HepG2 (cell line): ENCODE results near the gene TBC1D5. TPM values are rescaled to one million over a fixed set of nuclear protein-coding genes. Genes with fewer than 3 reads are reported as not detected.

Source experiments
- ATAC-seq: fragments of 200-7000 bp; cut with Tn5 transposase; 3 replicates; pipeline ENCODE4 v1.9.1; 2020; ENCODE audit warnings: mild to moderate bottlenecking, moderate library complexity
- BruUV-seq: library from RNA; stranded (reverse); fragments of 400-500 nt; replicated peaks from 2 replicates; lab custom pipeline; 2021; lab: Mats Ljungman, UMichigan
- CTCF ChIA-PET: fragments of 300-600 bp; formaldehyde crosslinking; extraction: SDS; loops from one replicate; lab custom pipeline; 2021; ENCODE audit warnings: low total read pairs, inconsistent platforms, low intra/inter-chr PET ratio; lab: Yijun Ruan, JAX
- POLR2A ChIA-PET: fragments of 350-600 bp; sonication (Branson Sonifier 250); formaldehyde crosslinking; loops from one replicate; lab custom pipeline; 2020; ENCODE audit warnings: antibody characterized with exemption, inconsistent platforms; lab: Yijun Ruan, JAX
- DNase-seq: peaks from one replicate; pipeline ENCODE4 v3.0.0-alpha.2; 2015; ENCODE audit warnings: low spot score
- FAIRE-seq: peaks from 3 replicates; lab custom pipeline; 2011; peaks lifted over from hg19 to GRCh38; lab: Jason Lieb, UNC
- H2AFZ ChIP-seq: one replicate; pipeline ENCODE4 v1.6.1; 2011; ENCODE audit warnings: low read length, inconsistent platforms
- H3K27ac ChIP-seq: fragments of 300-600 bp; 3 replicates; pipeline ENCODE4 v1.8.0; 2011; ENCODE audit warnings: mixed run types, mild to moderate bottlenecking, mixed read lengths, low read length, inconsistent platforms; ENCODE audit not compliant: insufficient read depth; ENCODE audit errors: extremely low read length
- H3K27me3 ChIP-seq, 2 experiments: fragments of 200-600 bp in 1 of 2; 2 replicates in 1 of 2; 3 replicates in 1 of 2; pipeline versions ENCODE4 v1.6.0 to v1.8.0; 2011; ENCODE audit warnings: low read length in 2 of 2, mild to moderate bottlenecking in 2 of 2, moderate library complexity in 2 of 2, inconsistent platforms in 1 of 2; ENCODE audit not compliant: insufficient read depth in 2 of 2, control insufficient read depth in 1 of 2
- H3K36me3 ChIP-seq, 2 experiments: fragments of 200-600 bp in 1 of 2; replicated peaks in 1 of 2; 2 replicates in 1 of 2; 3 replicates in 1 of 2; pipeline versions ENCODE4 v1.5.1 to v1.8.0; 2011; ENCODE audit warnings: low read length in 2 of 2, inconsistent platforms in 1 of 2; ENCODE audit not compliant: insufficient read depth in 2 of 2, control insufficient read depth in 1 of 2
- H3K4me1 ChIP-seq: 2 replicates; pipeline ENCODE4 v1.5.1; 2012; ENCODE audit warnings: low read length, inconsistent platforms; ENCODE audit not compliant: insufficient read depth
- H3K4me2 ChIP-seq: 2 replicates; pipeline ENCODE4 v1.6.0; 2011; ENCODE audit warnings: low read depth, low read length, inconsistent platforms
- H3K4me3 ChIP-seq, 3 experiments: fragments of 200-600 bp in 1 of 3; sonication (generic), shearing (Covaris generic) in 1 of 3; replicated peaks in 1 of 3; 2 replicates each; pipeline ENCODE4 v1.5.1; 2011 to 2016; ENCODE audit warnings: low read length in 3 of 3, inconsistent platforms in 2 of 3, low read depth in 2 of 3, mild to moderate bottlenecking in 2 of 3, control low read depth in 1 of 3, mixed read lengths in 1 of 3; ENCODE audit not compliant: insufficient read depth in 1 of 3
- H3K79me2 ChIP-seq: one replicate; pipeline ENCODE4 v1.6.1; 2011; ENCODE audit warnings: low read length, inconsistent platforms; ENCODE audit not compliant: insufficient read depth
- H3K9ac ChIP-seq: 2 replicates; pipeline ENCODE4 v1.6.0; 2011; ENCODE audit warnings: mild to moderate bottlenecking, low read depth, low read length, inconsistent platforms; ENCODE audit not compliant: insufficient read depth
- H3K9me3 ChIP-seq: 2 replicates; pipeline ENCODE4 v1.5.1; 2012; ENCODE audit warnings: mild to moderate bottlenecking, low read length
- H4K20me1 ChIP-seq: 2 replicates; pipeline ENCODE4 v1.6.0; 2011; ENCODE audit warnings: inconsistent platforms, mild to moderate bottlenecking, low read length, moderate library complexity; ENCODE audit not compliant: insufficient read depth
- BCL6 ChIP-seq: IDR thresholded peaks from 2 replicates; pipeline ENCODE4 v1.6.1; 2016; ENCODE audit warnings: missing genetic modification reagents, missing compliant biosample characterization
- CBX2 ChIP-seq, 2 experiments: fragments of 200-600 bp in 1 of 2; sonication (generic); formaldehyde crosslinking in 1 of 2; IDR thresholded peaks; 2 replicates each; pipeline versions ENCODE4 v1.7.0 to v1.8.1; 2018 to 2022; ENCODE audit warnings: low read depth in 2 of 2, low read length in 1 of 2, mild to moderate bottlenecking in 1 of 2, missing genetic modification reagents in 1 of 2
- ELF1 ChIP-seq: sonication (generic); formaldehyde crosslinking; IDR thresholded peaks from 2 replicates; pipeline ENCODE4 v1.4.0; 2020; ENCODE audit warnings: missing genetic modification reagents
- ERF ChIP-seq: IDR thresholded peaks from 2 replicates; pipeline ENCODE4 v1.6.1; 2018; ENCODE audit warnings: missing biosample characterization, missing genetic modification reagents
- ETV5 ChIP-seq: IDR thresholded peaks from 2 replicates; pipeline ENCODE4 v1.6.1; 2018; ENCODE audit warnings: missing biosample characterization, missing genetic modification reagents, inconsistent platforms, borderline replicate concordance
- GABPA ChIP-seq, 2 experiments: IDR thresholded peaks; 2 replicates each; pipeline ENCODE4 v1.6.1; 2011 to 2016; ENCODE audit warnings: low read depth in 2 of 2, low read length in 1 of 2, missing biosample characterization in 1 of 2, missing genetic modification characterization in 1 of 2
- HNF4A ChIP-seq: sonication (generic); formaldehyde crosslinking; IDR thresholded peaks from 2 replicates; pipeline ENCODE4 v1.4.0; 2020; ENCODE audit warnings: missing genetic modification reagents
- KAT8 ChIP-seq: IDR thresholded peaks from 2 replicates; pipeline ENCODE4 v1.6.1; 2016; ENCODE audit warnings: missing genetic modification reagents, missing compliant biosample characterization
- MXI1 ChIP-seq: IDR thresholded peaks from 3 replicates; pipeline ENCODE4 v1.6.1; 2012; ENCODE audit warnings: low read depth, low read length, inconsistent platforms, borderline replicate concordance
- NFIC ChIP-seq: IDR thresholded peaks from 2 replicates; pipeline ENCODE4 v1.6.1; 2012; ENCODE audit warnings: mild to moderate bottlenecking, low read length, inconsistent platforms
- RORA ChIP-seq: sonication (generic); formaldehyde crosslinking; IDR thresholded peaks from 2 replicates; pipeline ENCODE4 v1.5.0; 2020; ENCODE audit warnings: mild to moderate bottlenecking, missing genetic modification reagents, moderate library complexity
- RXRB ChIP-seq: IDR thresholded peaks from 2 replicates; pipeline ENCODE4 v1.6.1; 2016; ENCODE audit warnings: borderline replicate concordance, missing genetic modification reagents, missing compliant biosample characterization
- TARDBP ChIP-seq: sonication (generic); formaldehyde crosslinking; IDR thresholded peaks from 2 replicates; pipeline ENCODE4 v1.8.0; 2022; ENCODE audit warnings: mild to moderate bottlenecking, missing genetic modification reagents
- TCF12 ChIP-seq, 2 experiments: fragments of 450-650 bp in 1 of 2; sonication (generic) in 1 of 2; formaldehyde crosslinking in 1 of 2; IDR thresholded peaks; 2 replicates each; pipeline versions ENCODE4 v1.6.1 to v1.8.0; 2017 to 2022; ENCODE audit warnings: antibody characterized with exemption in 1 of 2, mild to moderate bottlenecking in 1 of 2, missing genetic modification reagents in 1 of 2, moderate library complexity in 1 of 2
- THAP11 ChIP-seq: IDR thresholded peaks from 2 replicates; pipeline ENCODE4 v1.6.1; 2016; ENCODE audit warnings: missing biosample characterization, missing genetic modification reagents
- U2AF2 ChIP-seq: fragments of 200-400 bp; formaldehyde crosslinking; IDR thresholded peaks from 2 replicates; pipeline ENCODE4 v1.6.1; 2017; ENCODE audit warnings: low read depth, mild to moderate bottlenecking, low read length
- ZFY ChIP-seq: sonication (generic); formaldehyde crosslinking; IDR thresholded peaks from 2 replicates; pipeline ENCODE4 v1.4.0; 2020; ENCODE audit warnings: missing genetic modification reagents
- ZNF232 ChIP-seq: sonication (generic); formaldehyde crosslinking; IDR thresholded peaks from 2 replicates; pipeline ENCODE4 v1.4.0; 2020; ENCODE audit warnings: missing genetic modification reagents, borderline replicate concordance
- ZNF572 ChIP-seq: sonication (generic); formaldehyde crosslinking; IDR thresholded peaks from 2 replicates; pipeline ENCODE4 v1.5.1; 2020; ENCODE audit warnings: mild to moderate bottlenecking, missing genetic modification reagents
- ZNF605 ChIP-seq: sonication (generic); formaldehyde crosslinking; IDR thresholded peaks from 2 replicates; pipeline ENCODE4 v1.8.0; 2022; ENCODE audit warnings: mild to moderate bottlenecking, missing genetic modification reagents
- ZNF737 ChIP-seq: sonication (generic); formaldehyde crosslinking; IDR thresholded peaks from 2 replicates; pipeline ENCODE4 v1.5.0; 2020; ENCODE audit warnings: missing genetic modification reagents, mild to moderate bottlenecking, borderline replicate concordance
- ZNF781 ChIP-seq: sonication (generic); formaldehyde crosslinking; IDR thresholded peaks from 2 replicates; pipeline ENCODE4 v1.5.1; 2020; ENCODE audit warnings: borderline replicate concordance, mild to moderate bottlenecking, missing genetic modification reagents; ENCODE audit errors: not compliant biosample characterization
- ZNF878 ChIP-seq: sonication (generic); formaldehyde crosslinking; IDR thresholded peaks from 2 replicates; pipeline ENCODE4 v1.8.1; 2023; ENCODE audit warnings: mild to moderate bottlenecking, missing genetic modification reagents, moderate library complexity
- ZSCAN9 ChIP-seq: IDR thresholded peaks from 2 replicates; pipeline ENCODE4 v1.6.1; 2016; ENCODE audit warnings: borderline replicate concordance
- WGBS: methylation state at CpG from one replicate; pipeline ENCODE4 v1.1.6; 2017; ENCODE audit warnings: low lambda C conversion rate; 5-methylcytosine and 5-hydroxymethylcytosine counted together
- in situ Hi-C: cut with HindIII; loops from 2 replicates; pipeline ENCODE4 v1.10.0; 2017; ENCODE audit warnings: low pct_unique_long_range_greater_than_20kb; ENCODE audit not compliant: extremely low pct_ligation_motif_present
- intact Hi-C: fragments of 100-400 bp; cut with micrococcal nuclease; formaldehyde crosslinking; loops from one replicate; pipeline ENCODE4 v1.10.0; 2022; ENCODE audit not compliant: unreplicated experiment
- polyA plus RNA-seq, 8 experiments: library from polyadenylated mRNA; depleted of rRNA in 3 of 8; stranded (reverse) in 7 of 8; unstranded in 1 of 8; fragments of >200 nt; fragmentation: Illumina TruSeq in 4 of 8; extraction: Trizol in 4 of 8; gene quantifications; 2 replicates each; pipeline versions ENCODE4 v1.2.1 to v1.2.3, GENCODE V29; 2011 to 2016; ENCODE audit warnings: low read depth in 4 of 8, missing spikeins in 1 of 8, mixed read lengths in 1 of 8; ENCODE audit not compliant: insufficient read depth in 1 of 8
- total RNA-seq, 5 experiments: library from RNA; depleted of rRNA; stranded (reverse); fragments of >200 nt; fragmentation: Illumina TruSeq; extraction: Trizol; gene quantifications; 2 replicates each; pipeline ENCODE4 v1.2.3, GENCODE V29; 2016; ENCODE audit warnings: low read depth in 1 of 5
- TF ChIP-seq, protein P1 (sequence below): sonication (generic); formaldehyde crosslinking; IDR thresholded peaks from 2 replicates; pipeline ENCODE4 v1.4.0; 2020; ENCODE audit warnings: missing genetic modification reagents

TBC1D5 gene
- total and polyA plus RNA-seq, 2 of the 13 experiments (the other 11 are each of a cell fraction or from before 2014, with no cell fraction given): 19.2 to 33.3 TPM

DNA sequence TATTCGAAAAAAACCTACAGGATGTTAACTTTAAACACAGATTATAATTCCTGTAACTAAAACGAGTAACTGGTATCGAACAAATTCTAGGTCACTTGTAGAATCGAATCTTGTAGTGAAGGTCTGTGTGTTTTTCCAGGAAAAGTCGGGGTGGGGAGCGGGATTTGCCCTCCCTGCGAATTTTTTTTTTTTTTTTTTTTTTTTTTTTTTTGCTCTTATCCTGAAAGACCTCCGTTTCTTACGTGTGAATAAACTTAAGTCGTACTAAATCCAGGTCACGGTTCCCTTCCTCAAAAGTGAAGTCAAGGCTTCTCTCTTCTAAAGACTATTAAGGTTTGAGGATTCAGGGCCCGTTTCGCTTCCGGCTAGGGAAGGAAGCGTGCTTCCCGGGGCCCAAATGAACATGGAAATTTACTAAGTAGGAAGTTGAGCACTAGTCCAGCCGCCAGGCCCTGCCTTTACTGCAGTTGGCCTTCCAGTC is 770 bp downstream of the TBC1D5 start:
- Histone ChIP-seq H3K4me3 (peak overlapping the region; percentile 79 to 88 (median 79)), H3K9ac (peak overlapping the region; percentile 93), H3K79me2 (peaks cover 41% of the 10 kb centered on the region), H3K27ac (peak overlapping the region; percentile 98), H3K36me3 (no peaks in the 10 kb centered on the region), H3K4me2 (peak overlapping the region; percentile 92), H3K4me1 (peaks cover 54% of the 10 kb centered on the region), H4K20me1 (no peaks in the 10 kb centered on the region), H3K27me3 (no peaks in the 10 kb centered on the region; a peak in 1 of 5 replicates), H3K9me3 (no peaks in the 10 kb centered on the region), H2AFZ (peak overlapping the region; percentile 39)
- POLR2A ChIA-PET: interaction anchor here (1.3 to 1.7 kb wide), 3 partner anchors 10 to 48 kb away, joined by 3 to 9 read pairs (median 7); no protein-coding TSS in a partner anchor
- WGBS: 1% methylated on average over 17 of the region's 17 CpGs
- CTCF ChIA-PET: no interaction called here
- FAIRE-seq (no peak), ATAC-seq (no peak), DNase-seq (peak; percentile 87)
- intact Hi-C loops (loop anchor here (1.0 to 5.0 kb wide), 4 partner anchors 38 to 309 kb away; no protein-coding TSS in a partner anchor), in situ Hi-C loops (no loop called here)
- no TSS peak for BruUV-seq
- TF ChIP-seq ZNF878 (CRISPR knock-in tag) (no peak), ZFY (CRISPR knock-in tag) (peak; percentile 81), NFIC (peak; percentile 62; the same call in 1 of the 2 replicates), KAT8 (CRISPR knock-in tag) (peak; percentile 61; the same call in 1 of the 2 replicates), CBX2 (IDR thresholded peaks at IDR 0.05; ENCODE audit: low read depth, low read length) (no peak), CBX2 (CRISPR knock-in tag; IDR thresholded peaks at IDR 0.05; ENCODE audit: low read depth) (no peak), THAP11 (CRISPR knock-in tag) (no peak), TARDBP (no peak; the same call in 1 of the 2 replicates), RXRB (peak; percentile 15; the same call in 1 of the 2 replicates), U2AF2 (0 out of 2 replicates have a peak, but pooled peaks have one; percentile 9), ERF (CRISPR knock-in tag) (0 out of 2 replicates have a peak, but pooled peaks have one; percentile 2), ZNF737 (no peak), TCF12 (IDR thresholded peaks at IDR 0.05) (no peak), TCF12 (CRISPR knock-in tag; IDR thresholded peaks at IDR 0.05) (no peak), ZSCAN9 (peak; percentile 52; the same call in 1 of the 2 replicates), MXI1 (peak; percentile 47; the same call in 1 of the 3 replicates), GABPA (IDR thresholded peaks at IDR 0.05; ENCODE audit: low read depth, low read length) (peak; percentile 27; the same call in 1 of the 2 replicates), GABPA (CRISPR knock-in tag; IDR thresholded peaks at IDR 0.05; ENCODE audit: low read depth) (peak; percentile 75), ZNF572 (CRISPR knock-in tag) (no peak), ZNF781 (CRISPR knock-in tag) (peak; percentile 17), HNF4A (CRISPR knock-in tag) (peak; percentile 26; the same call in 1 of the 2 replicates), ZNF605 (no peak), ETV5 (CRISPR knock-in tag) (peak; percentile 71; the same call in 1 of the 2 replicates), ELF1 (CRISPR knock-in tag) (peak; percentile 60; the same call in 1 of the 2 replicates), ZNF232 (CRISPR knock-in tag) (0 out of 2 replicates have a peak, but pooled peaks have one; percentile 56), RORA (0 out of 2 replicates have a peak, but pooled peaks have one; percentile 8), BCL6 (CRISPR knock-in tag) (0 out of 2 replicates have a peak, but pooled peaks have one; percentile 14)
- TF ChIP-seq, protein P1, sequence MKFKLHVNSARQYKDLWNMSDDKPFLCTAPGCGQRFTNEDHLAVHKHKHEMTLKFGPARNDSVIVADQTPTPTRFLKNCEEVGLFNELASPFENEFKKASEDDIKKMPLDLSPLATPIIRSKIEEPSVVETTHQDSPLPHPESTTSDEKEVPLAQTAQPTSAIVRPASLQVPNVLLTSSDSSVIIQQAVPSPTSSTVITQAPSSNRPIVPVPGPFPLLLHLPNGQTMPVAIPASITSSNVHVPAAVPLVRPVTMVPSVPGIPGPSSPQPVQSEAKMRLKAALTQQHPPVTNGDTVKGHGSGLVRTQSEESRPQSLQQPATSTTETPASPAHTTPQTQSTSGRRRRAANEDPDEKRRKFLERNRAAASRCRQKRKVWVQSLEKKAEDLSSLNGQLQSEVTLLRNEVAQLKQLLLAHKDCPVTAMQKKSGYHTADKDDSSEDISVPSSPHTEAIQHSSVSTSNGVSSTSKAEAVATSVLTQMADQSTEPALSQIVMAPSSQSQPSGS (CRISPR knock-in tag): peak; percentile 10; the same call in 1 of the 2 replicates
